Right lobe of liver (tissue), 6 donors: ENCODE data around the gene CD300C. TPM values are rescaled to one million over a fixed set of nuclear protein-coding genes. Genes with fewer than 3 reads are reported as not detected.
"Not testable (repeated sequence)": the region's sequence is repeated elsewhere in the genome, so short reads cannot be mapped to it uniquely, and the experiment has no call there.

ENCODE experiments used
- ATAC-seq, 4 donors: fragments of 200-7000 bp; cut with Tn5 transposase; one replicate each; pipeline ENCODE4 v1.9.1; 2020; ENCODE audit warnings: mild to moderate bottlenecking in 4 of 4, moderate library complexity in 4 of 4
- DNase-seq, 3 donors: peaks; one replicate each; pipeline ENCODE4 v3.0.0-alpha.2; 2020
- H3K27ac ChIP-seq, 3 donors: fragments of 200-600 bp; one replicate each; pipeline ENCODE4 v1.8.0; 2022
- H3K27me3 ChIP-seq, 2 donors: fragments of 200-600 bp; one replicate each; pipeline ENCODE4 v1.8.0; 2022
- H3K36me3 ChIP-seq, 4 donors: fragments of 200-600 bp; sonication (generic) in 1 of 4; one replicate each; pipeline versions ENCODE4 v1.5.1 to v1.8.0; 2017 to 2022; ENCODE audit warnings: control low read depth in 1 of 4
- H3K4me1 ChIP-seq, 4 donors: fragments of 200-600 bp; sonication (generic) in 1 of 4; one replicate each; pipeline versions ENCODE4 v1.5.1 to v1.8.0; 2017 to 2022; ENCODE audit warnings: control low read depth in 1 of 4
- H3K4me3 ChIP-seq, 3 donors: fragments of 200-600 bp; one replicate each; pipeline ENCODE4 v1.8.0; 2022
- H3K9me3 ChIP-seq, 4 donors: fragments of 200-600 bp; sonication (generic) in 1 of 4; one replicate each; pipeline versions ENCODE4 v1.5.1 to v1.8.0; 2017 to 2022; ENCODE audit warnings: control low read depth in 1 of 4
- POLR2A ChIP-seq: fragments of 450-650 bp; IDR thresholded peaks from one replicate; pipeline ENCODE4 v1.6.1; 2017; ENCODE audit warnings: antibody characterized with exemption, mild to moderate bottlenecking
- WGBS: methylation state at CpG from one replicate; pipeline ENCODE4 v1.1.6; 2018; ENCODE audit warnings: low coverage, low lambda C conversion rate; ENCODE audit not compliant: insufficient coverage; ENCODE audit errors: missing lambda C conversion rate; 5-methylcytosine and 5-hydroxymethylcytosine counted together
- intact Hi-C, 2 donors: fragments of 100-400 bp; cut with DNase I; formaldehyde crosslinking; loops; one replicate each; pipeline versions ENCODE4 v1.11.2 to v1.14.1; 2022
- total RNA-seq, 6 experiments: library from RNA; depleted of rRNA in 2 of 6; stranded (reverse); fragments of >200 nt in 2 of 6; fragmentation: NEBNext Ultra II Directional in 3 of 6; extraction: Animal tissue kit (Norgen Biotek cat#: 25700) in 3 of 6; gene quantifications; one replicate each; pipeline versions ENCODE4 v1.1.0 to v1.2.4, GENCODE V29; 2016 to 2023
- TF ChIP-seq, protein P1 (sequence below), 4 donors: fragments of 200-600 bp in 3 of 4; fragments of 450-650 bp in 1 of 4; IDR thresholded peaks; one replicate each; pipeline versions ENCODE4 v1.5.1 to v1.8.0; 2016 to 2022; ENCODE audit warnings: antibody characterized with exemption in 4 of 4, mild to moderate bottlenecking in 2 of 4
- donor health status: DM: no; HTN: yes; CAD: no.
- donor health status: DM: no; HTN: no; CAD: no.
- donor health status: DM: no; HTN: no; CAD: no.
- donor health status: DM: no; HTN: yes; CAD: no.
- donor health status: DM: no; HTN: yes; CAD: no.

The CD300C gene
- total RNA-seq, 6 experiments from 2014 or later: 0.22 to 2.7 (median 0.41) TPM

DNA sequence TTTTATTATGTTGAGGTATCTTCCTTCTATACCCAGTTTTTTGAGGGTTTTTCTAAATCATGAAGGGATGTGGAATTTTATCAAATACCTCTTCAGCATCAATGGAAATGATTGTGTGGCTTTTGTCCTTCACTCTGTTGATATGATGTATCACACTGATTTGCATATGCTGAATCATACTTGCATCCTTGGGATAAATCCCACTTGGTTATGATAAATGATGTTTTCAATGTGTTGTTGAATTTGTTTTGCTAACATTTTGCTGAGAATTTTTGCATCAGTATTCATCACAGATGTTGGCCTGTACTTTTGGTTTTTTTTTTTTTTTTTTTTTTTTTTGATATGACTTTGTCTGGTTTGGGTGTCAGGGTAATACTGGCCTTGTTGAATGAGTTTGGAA lies 37.8 kb downstream of the CD300C start:
- Histone ChIP-seq H3K9me3 (no peaks in the 10 kb centered on the region), H3K4me3 (no peak overlapping the region), H3K27ac (no peak overlapping the region), H3K36me3 (no peaks in the 10 kb centered on the region), H3K4me1 (no peaks in the 10 kb centered on the region), H3K27me3 (no peaks in the 10 kb centered on the region)
- no peak for TF ChIP-seq POLR2A
- TF ChIP-seq, protein P1, sequence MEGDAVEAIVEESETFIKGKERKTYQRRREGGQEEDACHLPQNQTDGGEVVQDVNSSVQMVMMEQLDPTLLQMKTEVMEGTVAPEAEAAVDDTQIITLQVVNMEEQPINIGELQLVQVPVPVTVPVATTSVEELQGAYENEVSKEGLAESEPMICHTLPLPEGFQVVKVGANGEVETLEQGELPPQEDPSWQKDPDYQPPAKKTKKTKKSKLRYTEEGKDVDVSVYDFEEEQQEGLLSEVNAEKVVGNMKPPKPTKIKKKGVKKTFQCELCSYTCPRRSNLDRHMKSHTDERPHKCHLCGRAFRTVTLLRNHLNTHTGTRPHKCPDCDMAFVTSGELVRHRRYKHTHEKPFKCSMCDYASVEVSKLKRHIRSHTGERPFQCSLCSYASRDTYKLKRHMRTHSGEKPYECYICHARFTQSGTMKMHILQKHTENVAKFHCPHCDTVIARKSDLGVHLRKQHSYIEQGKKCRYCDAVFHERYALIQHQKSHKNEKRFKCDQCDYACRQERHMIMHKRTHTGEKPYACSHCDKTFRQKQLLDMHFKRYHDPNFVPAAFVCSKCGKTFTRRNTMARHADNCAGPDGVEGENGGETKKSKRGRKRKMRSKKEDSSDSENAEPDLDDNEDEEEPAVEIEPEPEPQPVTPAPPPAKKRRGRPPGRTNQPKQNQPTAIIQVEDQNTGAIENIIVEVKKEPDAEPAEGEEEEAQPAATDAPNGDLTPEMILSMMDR (IDR thresholded peaks at IDR 0.05): no peak
- intact Hi-C loops: no loop called here
- DNase-seq: no peak
- ATAC-seq: no peak

DNA sequence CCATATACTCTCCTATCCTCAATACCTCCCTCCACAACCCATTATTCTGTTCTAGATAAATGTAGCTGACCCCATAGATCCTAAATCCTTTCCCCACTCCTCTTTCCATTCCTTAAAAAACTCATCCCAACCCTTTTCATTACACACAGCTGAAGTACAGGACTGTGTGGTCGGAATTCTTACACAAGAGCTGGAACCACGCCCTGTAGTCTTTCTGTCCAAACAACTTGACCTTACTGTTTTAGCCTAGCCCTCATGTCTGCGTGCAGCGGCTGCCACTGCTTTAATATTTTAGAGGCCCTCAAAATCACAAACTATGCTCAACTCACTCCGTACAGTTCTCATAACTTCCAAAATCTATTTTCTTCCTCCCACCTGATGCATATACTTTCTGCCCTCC lies 42.0 kb downstream of the CD300C start:
- H3K36me3 ChIP-seq, H3K27ac ChIP-seq, ATAC-seq, H3K9me3 ChIP-seq, H3K27me3 ChIP-seq, H3K4me1 ChIP-seq, intact Hi-C loops, H3K4me3 ChIP-seq: not testable (repeated sequence)
- peak in 1 of 3 donors; percentile 37 for DNase-seq
- 53% methylated on average over 5 of the region's 5 CpGs for WGBS

DNA sequence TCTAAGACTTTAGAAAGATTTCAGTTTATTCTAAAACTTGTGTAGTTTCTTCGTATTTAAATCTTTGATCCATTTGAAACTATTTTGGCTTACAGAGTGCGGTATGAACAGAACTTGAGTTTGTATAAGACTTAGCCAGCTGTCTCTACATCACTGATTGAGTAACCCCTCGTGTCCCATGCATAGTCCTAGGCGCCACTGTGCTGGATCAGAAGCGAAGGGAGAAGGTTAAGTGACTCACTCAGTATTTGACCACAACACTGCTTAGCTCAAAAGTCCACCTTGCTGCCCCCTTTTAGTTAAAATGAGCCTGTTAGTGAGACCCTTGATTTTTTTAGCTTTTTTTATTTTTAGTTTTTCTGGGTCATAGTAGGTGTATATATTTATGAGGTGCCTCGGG lies 43.1 kb downstream of the CD300C start:
- no peak for TF ChIP-seq POLR2A
- TF ChIP-seq, protein P1 (IDR thresholded peaks at IDR 0.05): no peak
- no peak overlapping the region for H3K27ac ChIP-seq
- DNase-seq (no peak), ATAC-seq (no peak)
- 50% methylated on average over 6 of the region's 6 CpGs for WGBS
- intact Hi-C loops: no loop called here
- H3K9me3 ChIP-seq: no peaks in the 10 kb centered on the region
- no peaks in the 10 kb centered on the region for H3K36me3 ChIP-seq
- H3K4me3 ChIP-seq: no peak overlapping the region
- H3K27me3 ChIP-seq: no peaks in the 10 kb centered on the region
- no peaks in the 10 kb centered on the region for H3K4me1 ChIP-seq

DNA sequence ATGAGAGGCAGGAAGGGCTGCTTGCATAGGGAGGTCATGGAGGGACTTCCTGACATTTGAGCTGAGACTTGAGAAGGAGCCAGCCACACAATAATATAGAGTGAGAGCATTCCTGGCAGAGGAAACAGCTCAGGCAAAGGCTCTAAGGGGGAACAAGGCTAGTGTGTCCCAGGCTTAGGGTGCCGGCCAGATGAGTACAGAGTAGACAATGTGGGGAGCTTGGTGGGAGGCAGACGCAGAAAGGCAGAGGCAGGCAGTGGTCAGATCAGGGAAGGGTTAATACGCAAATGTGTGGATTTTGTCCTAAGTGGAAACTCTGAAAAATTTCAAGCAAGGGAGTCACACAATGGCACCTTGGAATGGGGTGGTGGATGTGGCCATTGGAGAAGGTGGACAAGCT lies 45.9 kb downstream of the CD300C start:
- intact Hi-C loops: no loop called here
- no peaks in the 10 kb centered on the region for H3K36me3 ChIP-seq
- TF ChIP-seq, protein P1 (IDR thresholded peaks at IDR 0.05): no peak
- TF ChIP-seq POLR2A: no peak
- no peak overlapping the region for H3K27ac ChIP-seq
- ATAC-seq: no peak
- no peaks in the 10 kb centered on the region for H3K27me3 ChIP-seq
- DNase-seq: peak in 1 of 3 donors; percentile 31
- WGBS: 54% methylated on average over 3 of the region's 3 CpGs
- no peaks in the 10 kb centered on the region for H3K4me1 ChIP-seq
- no peaks in the 10 kb centered on the region for H3K9me3 ChIP-seq
- no peak overlapping the region for H3K4me3 ChIP-seq

DNA sequence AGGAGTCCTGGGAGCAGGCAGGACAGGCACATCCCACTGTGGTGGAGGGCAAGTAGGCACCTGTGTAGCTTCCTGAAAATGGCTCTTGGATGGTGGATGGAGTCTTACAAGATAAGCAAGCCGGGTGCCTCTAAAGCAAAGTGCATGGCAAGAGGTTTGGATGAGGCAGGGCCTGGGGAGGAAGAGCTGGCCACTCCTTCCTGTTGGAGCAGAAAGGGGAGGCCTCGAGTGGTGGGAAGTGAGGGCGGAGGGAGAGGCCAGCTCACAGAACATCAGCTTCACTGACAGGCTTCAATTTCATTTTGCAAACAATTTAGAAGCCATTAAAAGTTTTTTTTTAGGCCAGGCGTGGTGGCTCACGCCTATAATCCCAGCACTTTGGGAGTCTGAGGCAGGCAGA lies 48.4 kb downstream of the CD300C start:
- Histone ChIP-seq H3K4me3 (no peak overlapping the region), H3K27ac (no peak overlapping the region), H3K4me1 (no peaks in the 10 kb centered on the region), H3K9me3 (no peaks in the 10 kb centered on the region), H3K27me3 (no peaks in the 10 kb centered on the region), H3K36me3 (no peaks in the 10 kb centered on the region)
- intact Hi-C loops: no loop called here
- ATAC-seq (no peak), DNase-seq (peak in 1 of 3 donors; percentile 27)
- no peak for TF ChIP-seq POLR2A
- TF ChIP-seq, protein P1 (IDR thresholded peaks at IDR 0.05): no peak
- WGBS: 58% methylated on average over 5 of the region's 5 CpGs
